Eye (tissue), 1 donor: ENCODE results near the gene GPLD1.

ENCODE experiments used
- DNase-seq: peaks from one replicate; pipeline ENCODE4 v3.0.0-alpha.2; 2015

GPLD1 gene

DNA sequence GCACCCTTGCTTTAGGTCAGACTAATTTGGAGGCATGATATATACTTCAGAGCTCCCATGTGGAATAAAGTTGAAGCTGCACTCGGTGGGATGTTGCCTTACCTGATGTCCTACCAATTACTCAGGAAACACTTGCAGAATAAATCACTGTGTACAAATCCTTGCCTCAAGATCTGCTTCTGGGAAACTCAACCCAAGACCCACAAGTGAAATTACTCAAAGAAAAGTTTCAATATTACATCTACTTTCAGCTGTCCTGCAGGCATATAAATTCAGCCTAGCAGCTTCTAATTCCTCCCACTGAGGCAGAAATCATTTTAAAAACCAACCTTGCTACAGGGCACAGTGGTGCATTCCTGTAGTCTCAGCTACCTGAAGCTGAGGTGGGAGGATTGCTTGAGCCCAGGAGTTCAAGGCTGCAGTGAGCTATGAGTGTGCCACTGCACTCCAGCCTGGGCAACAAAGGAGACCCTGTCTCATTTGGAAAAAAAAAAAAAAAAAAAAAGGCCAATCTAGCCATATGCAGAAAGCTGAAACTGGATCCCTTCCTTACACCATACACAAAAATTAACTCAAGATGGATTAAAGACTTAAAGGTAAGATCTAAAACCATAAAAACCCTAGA, 110.8 kb downstream of the GPLD1 start:
- DNase-seq: no peak
